HUDEP-2 (cell line): ENCODE measurements around the gene ASXL1.

Source experiments
- DNase-seq, 76 experiments: peaks; one replicate each; lab custom pipeline; 2025; ENCODE audit not compliant: unreplicated experiment in 76 of 76; lab: John Stamatoyannopoulos, UW

Gene ASXL1

GRCh38 chr20:32476684-32477593 lies 118.8 kb downstream of the ASXL1 start:
- DNase-seq: no peak

- DNase-seq: peak in 57 of 76 experiments; percentile 15 to 79 (median 43)
Observed at GRCh38 chr20:32477594-32478512, 119.7 kb downstream of the ASXL1 start.

GRCh38 chr20:32478576-32478975 lies 120.4 kb downstream of the ASXL1 start:
- no peak for DNase-seq

- DNase-seq: no peak
Observed at GRCh38 chr20:32479012-32479411, 120.9 kb downstream of the ASXL1 start.

GRCh38 chr20:32479697-32480171 lies 121.6 kb downstream of the ASXL1 start:
- peak in 3 of 76 experiments; percentile 6 to 24 (median 11) for DNase-seq

DNA sequence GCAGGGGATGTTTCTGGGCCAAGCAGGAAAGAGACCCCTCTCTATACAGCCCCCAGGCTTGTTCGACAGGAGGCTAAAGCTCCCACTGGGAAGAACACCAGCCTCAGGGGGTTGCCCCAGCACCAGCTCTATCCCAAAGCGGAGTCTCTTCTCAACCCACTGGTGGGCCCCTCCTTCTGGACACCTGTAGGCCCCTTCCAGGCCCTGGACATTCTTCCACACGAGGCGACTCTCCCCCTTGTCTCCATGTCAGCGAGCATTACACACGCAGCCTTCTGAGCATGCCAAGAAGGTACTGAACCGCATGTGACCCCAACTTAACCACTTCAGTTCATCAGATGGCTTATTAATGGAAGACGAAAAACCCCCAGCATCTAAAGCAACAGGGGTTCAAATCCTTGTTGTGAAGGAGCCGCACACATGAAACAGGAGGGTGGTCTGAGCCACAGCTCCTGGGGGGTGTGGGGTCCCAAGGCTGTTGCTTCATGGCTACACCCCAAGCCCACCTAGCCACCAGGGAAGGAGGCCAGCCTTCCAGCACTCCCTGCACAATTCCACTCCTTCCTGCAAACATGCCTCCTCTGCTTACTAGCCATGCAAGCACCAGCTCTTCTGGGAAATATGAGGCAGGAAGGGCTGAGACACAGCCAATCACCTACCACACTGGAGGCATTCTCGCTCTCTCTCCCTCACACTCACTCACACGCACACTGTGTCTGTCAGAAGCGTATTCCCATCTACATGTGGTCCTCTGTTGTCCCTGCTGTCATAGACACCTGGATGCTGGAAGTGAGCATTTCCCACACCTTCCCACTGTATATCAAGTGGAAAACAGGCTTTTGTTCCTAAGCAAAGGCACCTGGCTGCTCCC lies 122.5 kb downstream of the ASXL1 start:
- no peak for DNase-seq

GRCh38 chr20:32481311-32482142 lies 123.4 kb downstream of the ASXL1 start:
- no peak for DNase-seq

DNA sequence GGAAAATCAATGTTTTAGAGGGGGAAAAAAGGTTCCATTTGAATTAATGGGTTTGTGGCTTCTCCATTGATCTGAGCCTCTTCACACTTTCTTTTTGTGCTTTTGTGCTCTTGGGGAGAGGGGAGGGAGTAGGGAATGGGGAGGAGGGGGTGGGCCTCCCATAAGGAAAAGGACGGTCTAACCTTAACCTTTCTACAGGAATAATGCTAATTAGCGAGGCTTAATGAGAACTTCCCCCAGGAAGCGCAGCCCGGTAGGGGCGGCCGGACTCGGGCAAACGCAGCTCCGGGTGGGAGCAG lies 124.0 kb downstream of the ASXL1 start:
- no peak for DNase-seq

GRCh38 chr20:32482442-32483261 lies 124.5 kb downstream of the ASXL1 start:
- DNase-seq: no peak

GRCh38 chr20:32483351-32484224 lies 125.5 kb downstream of the ASXL1 start:
- DNase-seq: peak in 9 of 76 experiments; percentile 6 to 44 (median 20)

DNA sequence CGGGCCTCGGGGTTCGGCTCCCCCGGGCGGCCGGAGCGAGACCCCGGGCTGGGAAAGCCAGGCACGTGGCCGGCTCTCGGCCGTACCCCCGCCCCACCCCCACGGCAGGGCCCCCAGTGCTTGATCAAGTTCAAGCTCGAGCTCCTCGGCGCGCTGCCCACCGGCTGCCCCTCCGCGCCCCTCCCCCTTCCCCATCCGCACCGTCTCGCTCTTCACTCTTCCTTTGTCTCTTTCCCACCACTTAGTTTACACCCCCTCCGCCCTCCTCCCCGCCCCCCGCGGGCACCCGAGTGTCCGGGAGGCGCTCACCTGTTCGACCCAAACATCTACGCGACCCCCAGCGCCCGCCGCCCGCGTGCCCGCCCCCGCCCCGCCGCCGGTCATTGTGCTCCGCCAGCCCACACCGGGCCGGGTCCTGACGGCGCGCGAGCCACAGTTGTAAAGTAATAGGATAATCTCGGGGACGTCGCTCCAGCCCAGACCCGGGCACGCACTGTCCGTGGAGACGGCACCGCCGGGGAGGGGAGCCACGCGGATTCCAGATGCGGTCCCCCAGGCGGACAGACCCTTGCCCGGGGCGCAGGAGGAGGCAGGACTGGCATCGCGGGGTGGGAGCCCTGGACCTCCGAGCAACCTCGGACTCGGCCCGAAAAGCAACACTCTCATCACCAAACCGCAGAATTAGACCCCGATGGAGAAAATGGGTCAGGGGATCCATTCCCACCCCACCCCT lies 126.3 kb downstream of the ASXL1 start:
- DNase-seq: peak in 3 of 76 experiments; percentile 16 to 20 (median 18)

DNA sequence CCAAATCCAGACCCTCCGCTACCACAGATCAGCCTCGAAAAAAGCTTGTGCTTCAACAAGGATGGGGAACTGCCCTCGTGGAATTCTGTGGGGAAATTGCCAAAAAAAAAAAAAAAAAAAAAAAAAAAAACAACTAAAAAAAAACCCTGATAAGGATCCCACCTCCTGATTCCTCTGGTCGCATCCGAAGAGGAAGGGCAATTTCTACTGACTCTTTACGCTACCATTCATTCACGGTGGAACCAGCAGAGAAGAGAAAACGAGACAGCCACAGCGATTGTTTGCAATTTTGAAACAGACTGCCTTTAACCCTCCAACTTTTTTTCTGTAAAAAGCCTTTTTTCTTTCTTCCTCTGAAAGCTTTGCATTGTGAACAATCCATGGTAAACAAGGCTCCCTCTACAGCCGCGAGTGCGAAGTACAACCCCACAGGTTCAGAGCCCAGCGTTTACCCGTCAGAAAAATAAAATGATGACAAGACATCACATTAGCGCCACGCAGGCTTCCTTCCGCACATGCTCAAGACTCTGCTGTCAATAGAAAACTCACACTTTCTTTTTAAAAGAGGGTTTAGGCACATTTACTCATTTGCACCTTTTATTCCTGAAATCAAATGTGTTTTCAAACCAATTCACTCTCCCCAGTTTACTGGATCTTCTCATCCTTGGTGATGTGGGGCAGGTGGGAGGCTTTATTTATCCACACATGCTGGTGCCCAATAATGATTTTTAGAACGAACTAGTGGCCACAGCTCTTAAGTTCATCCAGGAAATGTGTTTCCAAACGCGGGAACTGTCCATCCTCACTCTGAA lies 127.0 kb downstream of the ASXL1 start:
- DNase-seq: peak in 54 of 76 experiments; percentile 13 to 75 (median 40)

GRCh38 chr20:32485770-32486478 lies 127.8 kb downstream of the ASXL1 start:
- no peak for DNase-seq

DNA sequence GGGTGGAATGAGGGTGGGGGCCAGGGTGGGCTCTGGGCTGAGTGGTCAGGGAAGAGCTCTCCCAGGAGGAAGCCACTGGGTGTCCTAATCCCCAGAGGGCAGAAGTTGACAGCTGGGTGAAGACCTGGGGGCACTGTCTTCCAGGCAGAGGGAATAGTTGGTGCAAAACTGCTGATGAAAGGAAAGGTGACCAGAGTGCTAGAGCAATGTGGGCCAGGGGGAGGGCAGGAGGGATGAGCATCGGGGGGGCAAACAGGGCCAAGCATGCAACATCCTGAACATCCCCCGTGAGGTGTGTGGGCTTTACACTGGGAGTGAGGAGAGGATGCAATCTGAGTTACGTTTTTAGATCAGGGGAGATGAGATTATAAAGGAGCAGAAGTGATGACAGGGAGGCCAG lies 129.2 kb downstream of the ASXL1 start:
- DNase-seq: no peak

DNA sequence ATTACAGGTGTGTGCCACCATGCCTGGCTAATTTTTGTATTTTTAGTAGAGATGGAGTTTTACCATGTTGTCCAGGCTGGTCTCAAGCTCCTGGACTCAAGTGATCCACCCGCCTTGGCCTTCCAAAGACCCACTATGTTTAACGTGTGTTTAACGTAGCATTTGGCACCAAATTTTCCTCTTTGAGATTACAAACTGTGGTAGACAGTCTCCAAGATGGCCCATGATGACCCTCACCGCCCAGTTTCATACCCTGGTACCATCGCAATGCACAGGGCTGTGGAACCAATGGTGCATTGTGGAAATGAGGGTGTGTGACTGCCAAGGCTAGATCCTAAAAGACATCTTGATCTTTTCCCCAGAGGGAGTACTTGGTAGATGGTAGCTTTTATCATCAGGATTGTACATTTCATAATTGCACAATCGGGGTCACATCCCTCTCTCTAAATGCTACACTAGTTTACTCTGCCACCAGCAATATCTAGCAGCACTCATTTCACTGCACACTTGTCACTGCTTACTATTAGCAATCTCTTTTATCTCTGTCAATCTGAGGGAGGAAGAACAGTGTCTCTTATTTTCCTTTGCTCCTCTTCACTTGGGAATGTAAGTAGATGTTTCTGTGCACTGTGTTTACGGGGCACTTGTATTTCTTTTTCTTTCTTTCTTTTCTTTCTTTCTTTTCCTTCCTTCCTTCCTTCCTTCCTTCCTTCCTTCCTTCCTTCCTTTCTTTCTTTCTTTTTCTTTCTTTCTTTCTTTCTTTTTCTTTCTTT lies 130.1 kb downstream of the ASXL1 start:
- DNase-seq: no peak
